Duodenal mucosa (tissue), 2 donors: Measurements from ENCODE around the gene CYP46A1.

Experiments
- H3K27ac ChIP-seq: one replicate; pipeline ENCODE4 v1.7.0; 2013; ENCODE audit warnings: low read depth, low read length
- H3K27me3 ChIP-seq, 2 donors: one replicate each; pipeline ENCODE4 v1.7.0; 2013; ENCODE audit warnings: low read length in 2 of 2, control low read depth in 1 of 2; ENCODE audit not compliant: insufficient read depth in 2 of 2, control insufficient read depth in 1 of 2
- H3K36me3 ChIP-seq, 2 donors: one replicate each; pipeline ENCODE4 v1.7.0; 2013; ENCODE audit warnings: low read length in 2 of 2, control low read depth in 1 of 2; ENCODE audit not compliant: insufficient read depth in 2 of 2, control insufficient read depth in 1 of 2
- H3K4me1 ChIP-seq, 2 donors: one replicate each; pipeline ENCODE4 v1.7.0; 2013; ENCODE audit warnings: low read length in 2 of 2, control low read depth in 1 of 2; ENCODE audit not compliant: insufficient read depth in 2 of 2, control insufficient read depth in 1 of 2
- H3K4me3 ChIP-seq, 2 donors: one replicate each; pipeline ENCODE4 v1.7.0; 2013; ENCODE audit warnings: low read length in 2 of 2, low read depth in 1 of 2
- H3K9ac ChIP-seq, 2 donors: one replicate each; pipeline ENCODE4 v1.7.0; 2013; ENCODE audit warnings: low read length in 2 of 2, low read depth in 1 of 2
- H3K9me3 ChIP-seq, 2 donors: one replicate each; pipeline ENCODE4 v1.7.0; 2013; ENCODE audit warnings: low read length in 2 of 2, control low read depth in 1 of 2; ENCODE audit not compliant: control insufficient read depth in 1 of 2

The CYP46A1 gene

DNA sequence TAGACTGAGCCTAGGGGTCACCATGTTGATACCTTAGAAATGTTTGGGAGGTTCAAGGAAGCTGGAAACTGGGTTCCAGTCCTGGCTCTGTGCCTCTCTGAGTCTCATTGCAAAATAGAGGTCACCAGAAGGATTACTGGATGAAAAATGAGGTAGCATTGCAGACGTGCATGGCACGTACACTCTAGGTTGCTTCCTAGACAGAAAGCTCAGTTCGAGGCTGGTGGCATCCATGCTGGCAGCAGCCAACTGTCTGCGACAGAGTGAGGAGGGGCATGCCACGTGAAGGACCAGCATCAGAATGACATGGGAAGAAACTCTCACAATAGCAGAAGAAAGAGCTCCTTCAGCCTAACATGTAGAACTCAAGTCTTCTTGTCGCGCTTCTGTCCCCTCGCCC is 4.6 kb upstream of the CYP46A1 start:
- Histone ChIP-seq H3K36me3 (no peaks in the 10 kb centered on the region), H3K9ac (no peak overlapping the region), H3K9me3 (peaks cover 0 to 8% of the 10 kb centered on the region in 2 donors), H3K27ac (no peak overlapping the region), H3K4me3 (no peak overlapping the region), H3K27me3 (peaks cover 0 to 7% of the 10 kb centered on the region in 2 donors), H3K4me1 (peaks cover 6 to 10% of the 10 kb centered on the region in 2 donors)

DNA sequence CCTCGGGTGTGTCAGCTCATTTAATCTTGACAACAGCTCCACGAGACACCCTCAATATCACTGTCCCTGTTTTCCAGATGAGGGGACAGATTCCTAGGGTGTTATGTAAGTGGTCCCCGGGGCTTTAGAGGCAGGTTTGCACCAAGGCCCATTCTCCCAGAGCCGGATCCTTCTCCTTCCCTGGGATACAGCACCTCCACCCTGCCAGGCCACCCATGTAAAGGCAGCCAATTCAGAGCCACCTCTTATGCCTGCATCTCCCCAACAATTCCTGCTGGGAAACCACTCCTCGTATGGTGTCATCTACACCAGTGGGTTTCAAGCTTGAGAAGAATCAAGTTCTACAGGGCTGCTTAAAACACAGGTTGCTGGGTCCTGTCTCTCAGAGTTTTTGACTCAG is 4.1 kb upstream of the CYP46A1 start:
- no peak overlapping the region for H3K9ac ChIP-seq
- no peak overlapping the region for H3K27ac ChIP-seq
- H3K27me3 ChIP-seq = peaks cover 0 to 5% of the 10 kb centered on the region in 2 donors
- H3K4me3 ChIP-seq = no peak overlapping the region
- H3K4me1 ChIP-seq = peaks cover 9 to 13% of the 10 kb centered on the region in 2 donors
- peaks cover 0 to 8% of the 10 kb centered on the region in 2 donors for H3K9me3 ChIP-seq
- no peaks in the 10 kb centered on the region for H3K36me3 ChIP-seq

DNA sequence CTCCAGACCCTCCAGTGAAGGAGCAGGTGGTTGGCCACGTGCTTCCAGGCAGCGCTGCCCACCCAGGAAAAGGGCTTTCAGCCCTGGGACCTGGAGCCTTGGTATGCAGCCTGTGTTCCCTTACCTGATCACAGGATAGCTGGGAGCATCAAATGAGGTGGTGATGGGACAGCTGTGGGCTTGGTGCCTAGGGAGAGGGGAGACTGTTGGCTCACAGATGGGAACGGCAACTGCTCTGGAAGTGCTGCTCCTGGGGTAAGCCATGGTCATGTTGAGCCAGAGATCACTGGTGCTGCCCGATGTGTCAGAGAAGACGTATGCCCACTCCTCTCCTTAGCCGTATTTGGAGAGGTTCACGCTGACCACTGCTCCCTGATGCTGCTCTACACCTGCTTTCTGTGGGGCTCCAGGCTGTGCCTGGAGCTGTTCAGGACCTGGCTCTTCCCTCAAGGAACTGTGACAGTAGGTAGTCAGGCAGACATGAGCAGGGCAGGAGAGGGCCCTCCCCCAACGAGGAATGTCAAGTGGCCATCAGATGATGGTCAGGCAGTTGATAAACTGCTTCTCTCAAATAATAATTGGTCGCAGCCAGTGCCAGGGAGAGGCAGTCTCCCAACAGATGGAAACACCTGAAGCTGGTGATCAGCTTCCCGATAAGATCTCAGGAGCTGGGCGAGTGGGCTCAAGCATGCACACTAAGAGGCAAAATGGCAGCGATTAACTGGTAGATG is 2.8 kb upstream of the CYP46A1 start:
- Histone ChIP-seq H3K9ac (no peak overlapping the region), H3K4me3 (no peak overlapping the region), H3K36me3 (no peaks in the 10 kb centered on the region), H3K9me3 (peaks cover 0 to 8% of the 10 kb centered on the region in 2 donors), H3K4me1 (peaks cover 9 to 13% of the 10 kb centered on the region in 2 donors), H3K27me3 (peaks cover 0 to 8% of the 10 kb centered on the region in 2 donors), H3K27ac (no peak overlapping the region)

DNA sequence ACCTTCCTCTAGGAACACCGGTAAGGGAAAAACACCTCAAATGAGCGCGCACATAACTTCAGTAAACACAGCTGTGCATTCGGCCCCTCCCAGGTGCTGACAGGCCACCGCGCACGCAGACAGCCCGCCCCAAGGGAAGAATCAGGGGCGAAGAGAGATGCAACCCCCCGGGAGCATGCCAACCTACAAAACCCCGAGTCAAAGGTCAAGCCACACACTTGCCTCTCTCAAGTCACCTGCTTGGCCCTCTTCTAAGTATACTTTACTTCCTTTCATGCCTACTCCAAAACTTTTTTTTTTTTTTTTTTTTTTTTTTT is 2.3 kb upstream of the CYP46A1 start:
- peaks cover 0 to 8% of the 10 kb centered on the region in 2 donors for H3K27me3 ChIP-seq
- peaks cover 0 to 8% of the 10 kb centered on the region in 2 donors for H3K9me3 ChIP-seq
- H3K4me3 ChIP-seq = no peak overlapping the region
- H3K36me3 ChIP-seq = no peaks in the 10 kb centered on the region
- H3K9ac ChIP-seq = no peak overlapping the region
- H3K27ac ChIP-seq = no peak overlapping the region
- H3K4me1 ChIP-seq = peaks cover 9 to 13% of the 10 kb centered on the region in 2 donors

DNA sequence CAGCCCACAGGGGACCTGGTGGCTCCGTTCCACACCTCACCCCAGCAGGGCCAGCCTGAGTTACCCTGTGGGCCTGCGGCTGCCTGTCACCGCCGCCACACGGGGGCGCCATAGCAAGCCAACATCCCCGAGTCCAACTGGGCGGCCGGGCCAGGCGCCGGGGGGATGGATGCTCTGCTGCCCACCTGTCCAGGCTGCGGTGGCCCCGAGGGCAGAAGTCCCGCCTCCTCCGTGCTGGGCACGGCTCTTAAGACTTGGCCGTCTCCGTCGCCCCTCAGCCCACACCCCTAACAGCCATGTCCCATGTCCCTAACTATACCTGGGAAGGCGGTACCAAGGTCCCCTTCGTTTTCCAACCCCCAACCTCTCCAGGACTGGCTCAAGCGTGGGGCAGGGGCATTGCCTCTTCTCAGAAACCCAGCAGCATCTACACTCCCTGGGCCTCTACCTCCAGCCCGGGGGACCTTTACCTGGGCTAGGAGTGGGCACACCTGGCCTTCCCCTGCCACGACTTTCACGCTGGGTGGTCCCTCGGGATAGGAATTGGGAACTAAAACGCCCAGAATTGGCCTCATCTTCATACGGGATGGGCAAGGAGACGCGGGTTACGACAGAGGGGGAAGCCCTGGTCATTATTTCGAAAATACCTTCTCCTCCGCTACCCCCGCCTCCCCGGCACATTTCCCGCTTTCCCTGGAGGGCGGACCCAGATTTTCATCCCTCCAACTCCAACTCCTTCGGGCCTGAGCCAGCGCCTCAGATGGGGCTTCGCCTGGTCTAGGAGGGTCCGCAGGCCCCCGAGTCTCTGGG is 1.1 kb upstream of the CYP46A1 start:
- Histone ChIP-seq H3K9me3 (peaks cover 0 to 1% of the 10 kb centered on the region in 2 donors), H3K4me3 (peak overlapping the region; percentile 81 to 89), H3K9ac (peak overlapping the region; percentile 66 to 70), H3K36me3 (no peaks in the 10 kb centered on the region), H3K27ac (peak overlapping the region; percentile 75), H3K4me1 (peaks cover 9 to 13% of the 10 kb centered on the region in 2 donors), H3K27me3 (peaks cover 0 to 16% of the 10 kb centered on the region in 2 donors)

DNA sequence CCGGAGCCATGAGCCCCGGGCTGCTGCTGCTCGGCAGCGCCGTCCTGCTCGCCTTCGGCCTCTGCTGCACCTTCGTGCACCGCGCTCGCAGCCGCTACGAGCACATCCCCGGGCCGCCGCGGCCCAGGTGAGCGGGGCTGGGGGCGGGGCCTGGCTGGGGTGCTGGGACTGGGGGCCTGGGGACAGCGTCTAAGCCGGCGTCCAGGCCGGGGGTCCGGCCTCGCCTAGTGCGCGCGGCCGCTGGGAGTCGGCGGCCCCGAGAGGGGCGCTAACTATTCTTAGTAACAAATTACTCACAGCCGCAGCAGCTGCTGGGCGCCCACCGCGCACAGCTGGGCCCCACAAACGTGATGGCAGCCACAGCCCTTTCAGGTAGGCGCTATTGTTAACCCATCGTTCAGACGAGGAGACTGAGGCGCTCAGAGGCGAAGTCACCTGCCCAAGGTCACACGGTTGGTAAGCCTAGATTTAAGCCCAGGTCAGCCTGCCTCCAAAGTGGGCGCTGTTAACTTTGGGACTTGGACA is 374 bp downstream of the CYP46A1 start:
- Histone ChIP-seq H3K27ac (no peak overlapping the region), H3K4me3 (peak overlapping the region in 1 of 2 donors; percentile 70), H3K9ac (peak overlapping the region in 1 of 2 donors; percentile 38), H3K27me3 (peaks cover 6 to 21% of the 10 kb centered on the region in 2 donors), H3K4me1 (peaks cover 9 to 13% of the 10 kb centered on the region in 2 donors), H3K36me3 (no peaks in the 10 kb centered on the region), H3K9me3 (no peaks in the 10 kb centered on the region)

DNA sequence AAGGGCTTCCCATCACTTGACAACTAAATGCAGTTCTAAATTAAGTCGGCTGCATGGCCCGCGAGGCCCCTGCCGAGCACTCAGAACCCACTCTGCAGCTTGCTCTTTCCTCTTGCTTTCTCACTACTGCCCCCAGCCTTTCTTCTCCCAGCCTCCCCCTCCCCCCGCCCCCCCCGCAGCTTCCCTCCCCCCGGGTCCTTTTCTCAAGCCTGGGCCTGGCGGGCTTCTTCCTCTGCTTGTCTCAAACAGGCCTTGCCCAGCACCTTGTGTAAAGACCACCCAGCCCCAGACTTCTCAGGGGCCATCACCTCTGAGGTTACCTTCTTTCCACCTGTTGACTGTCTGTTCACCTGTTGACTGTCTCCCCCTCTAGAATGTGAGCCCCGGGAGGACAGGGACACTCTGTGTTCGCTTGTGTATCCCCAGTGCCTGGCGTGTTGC is 1.1 kb downstream of the CYP46A1 start:
- H3K36me3 ChIP-seq = no peaks in the 10 kb centered on the region
- no peaks in the 10 kb centered on the region for H3K9me3 ChIP-seq
- no peak overlapping the region for H3K9ac ChIP-seq
- no peak overlapping the region for H3K27ac ChIP-seq
- peaks cover 9 to 13% of the 10 kb centered on the region in 2 donors for H3K4me1 ChIP-seq
- no peak overlapping the region for H3K4me3 ChIP-seq
- peaks cover 6 to 22% of the 10 kb centered on the region in 2 donors for H3K27me3 ChIP-seq

DNA sequence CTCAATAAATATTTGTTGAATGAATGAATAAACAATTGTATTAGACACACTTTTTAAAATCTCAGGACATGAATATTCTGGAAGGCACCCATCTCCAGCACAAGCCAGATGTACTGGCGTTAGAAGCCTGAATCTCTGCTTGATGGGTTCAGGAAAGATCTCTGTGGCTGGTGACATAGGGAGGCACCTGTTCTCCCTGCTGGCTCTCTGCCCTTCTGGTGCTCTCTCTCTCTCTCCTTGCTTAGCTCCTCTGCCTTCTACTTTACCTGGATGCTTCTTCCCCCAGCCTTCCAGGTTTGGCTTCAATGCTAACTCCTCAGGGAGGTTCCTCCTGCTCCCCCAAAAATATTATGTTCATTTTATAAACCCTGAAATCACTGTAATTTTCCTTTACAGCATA is 1.5 kb downstream of the CYP46A1 start:
- Histone ChIP-seq H3K27me3 (peaks cover 9 to 22% of the 10 kb centered on the region in 2 donors), H3K4me3 (no peak overlapping the region), H3K27ac (no peak overlapping the region), H3K9me3 (no peaks in the 10 kb centered on the region), H3K4me1 (peaks cover 9 to 13% of the 10 kb centered on the region in 2 donors), H3K36me3 (no peaks in the 10 kb centered on the region), H3K9ac (no peak overlapping the region)

DNA sequence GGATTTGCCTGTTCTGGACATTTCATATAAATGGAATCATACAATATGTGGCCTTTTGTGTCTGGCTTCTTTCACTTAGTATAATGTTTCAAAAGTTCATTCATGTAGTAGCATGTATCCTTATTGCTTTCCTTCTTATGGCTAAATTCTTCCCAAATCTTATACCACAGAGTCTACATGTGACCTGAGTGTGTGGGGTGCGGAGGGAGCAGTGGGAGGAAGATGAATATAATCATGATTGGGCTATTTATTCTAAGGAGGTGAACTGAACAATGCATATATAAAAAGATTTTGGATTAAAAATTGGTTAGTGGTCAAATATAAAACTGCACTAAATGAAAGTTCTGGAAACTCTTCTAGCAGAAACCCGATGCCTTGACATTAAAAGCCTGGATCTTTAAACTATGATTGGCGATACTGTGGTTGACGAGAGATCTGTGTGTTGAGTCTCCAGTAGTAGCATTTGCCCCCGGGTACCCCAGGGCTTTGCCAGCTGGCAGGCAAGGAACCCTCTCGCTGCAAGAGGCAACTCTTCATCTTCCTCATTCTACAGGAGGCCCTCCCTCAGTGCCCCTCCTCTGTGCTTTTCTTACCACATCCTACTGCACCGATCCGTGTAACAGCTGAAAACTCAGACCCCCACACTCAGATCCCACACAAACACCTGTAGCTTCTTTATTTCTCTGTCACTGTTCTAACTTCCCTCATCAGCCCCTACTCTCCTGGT is 2.6 kb downstream of the CYP46A1 start:
- Histone ChIP-seq H3K27me3 (peaks cover 11 to 22% of the 10 kb centered on the region in 2 donors), H3K27ac (no peak overlapping the region), H3K9me3 (no peaks in the 10 kb centered on the region), H3K4me1 (peaks cover 9 to 13% of the 10 kb centered on the region in 2 donors), H3K9ac (no peak overlapping the region), H3K4me3 (no peak overlapping the region), H3K36me3 (no peaks in the 10 kb centered on the region)
